Glomerular visceral epithelial cell (primary cell): ENCODE data around the gene NUDT14.

Source experiments
- DNase-seq: peaks from one replicate; pipeline ENCODE4 v3.0.0-alpha.2; 2016; ENCODE audit errors: extremely low spot score

The NUDT14 gene

DNA sequence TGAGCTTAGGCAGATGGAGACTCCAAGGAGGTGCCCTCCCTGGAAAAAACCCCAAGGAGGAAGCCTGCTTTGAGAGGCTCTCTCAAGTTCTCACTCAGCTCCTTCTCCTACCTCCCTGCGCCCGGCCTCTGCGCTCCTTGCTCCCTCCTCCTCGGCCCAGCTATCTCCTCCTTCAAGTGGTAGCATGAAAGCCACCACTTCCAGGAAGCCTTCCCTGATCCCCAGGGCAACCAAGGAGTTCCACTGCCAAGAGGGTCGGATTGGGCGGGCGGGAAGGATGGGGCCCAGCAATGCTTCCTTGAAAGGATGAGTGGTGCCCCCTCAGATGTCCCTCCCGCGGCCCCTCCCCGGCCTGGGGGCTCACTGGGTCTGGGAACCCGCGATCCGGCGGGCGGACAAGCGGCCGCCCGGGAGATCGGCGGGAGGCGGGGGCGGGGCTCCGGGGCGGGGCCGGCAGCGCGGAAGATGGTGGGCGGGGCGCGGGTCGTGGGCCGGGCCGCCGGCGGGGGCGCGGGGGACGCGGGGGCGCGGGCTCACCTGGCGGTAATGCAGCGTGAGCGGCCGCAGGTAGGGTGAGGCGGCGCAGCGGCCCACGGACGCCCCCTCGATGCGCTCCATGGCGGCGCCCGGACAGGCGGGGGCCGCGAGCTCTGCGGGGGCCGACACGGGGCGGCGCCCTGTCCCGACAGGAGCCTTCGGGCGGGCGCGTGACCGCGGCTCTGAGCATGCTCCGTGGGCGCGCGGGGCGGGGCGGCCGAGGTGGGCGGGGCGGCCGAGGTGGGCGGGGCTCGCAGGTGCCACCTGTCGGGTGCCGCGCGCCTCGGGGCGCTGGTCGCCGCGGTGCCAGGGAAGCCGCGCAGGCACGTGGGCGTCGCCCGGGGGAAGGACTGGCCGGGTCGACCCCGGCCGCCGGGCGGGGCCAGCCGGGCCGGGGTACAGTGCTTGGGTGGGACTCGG is at the start of gene NUDT14:
TSS of gene NUDT14 (minus strand) at position 721 of the 957 bp plus-strand sequence. CDS start at position 618, 103 bp downstream.
- peak; percentile 78 for DNase-seq

DNA sequence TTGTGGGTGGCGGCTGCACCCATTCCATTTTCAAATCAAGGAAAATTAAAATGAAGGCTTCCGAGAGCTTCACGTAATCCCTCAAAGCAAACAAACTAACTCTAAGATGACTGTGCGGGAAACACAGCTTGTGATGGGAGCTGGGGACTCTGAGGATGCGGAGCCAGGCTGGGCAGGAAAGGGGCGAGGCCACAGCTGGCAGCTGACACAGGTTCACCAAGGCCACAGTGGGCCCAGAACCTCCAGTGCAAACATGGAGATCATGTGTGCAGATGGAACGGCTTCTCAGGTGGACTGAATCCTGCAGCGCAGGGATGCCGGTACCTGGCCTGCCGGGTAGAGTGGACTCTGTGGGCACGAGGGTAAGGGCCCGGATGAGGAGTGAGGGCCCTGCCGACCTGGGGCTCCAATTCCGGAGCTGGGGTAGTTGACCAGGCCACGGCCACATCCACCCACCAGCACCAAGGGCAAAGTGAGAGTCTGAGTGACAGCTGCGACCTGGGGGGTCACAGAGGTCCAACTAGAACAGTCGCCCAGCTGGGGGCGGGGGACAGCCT is 48.1 kb upstream of the NUDT14 start:
- no peak for DNase-seq

DNA sequence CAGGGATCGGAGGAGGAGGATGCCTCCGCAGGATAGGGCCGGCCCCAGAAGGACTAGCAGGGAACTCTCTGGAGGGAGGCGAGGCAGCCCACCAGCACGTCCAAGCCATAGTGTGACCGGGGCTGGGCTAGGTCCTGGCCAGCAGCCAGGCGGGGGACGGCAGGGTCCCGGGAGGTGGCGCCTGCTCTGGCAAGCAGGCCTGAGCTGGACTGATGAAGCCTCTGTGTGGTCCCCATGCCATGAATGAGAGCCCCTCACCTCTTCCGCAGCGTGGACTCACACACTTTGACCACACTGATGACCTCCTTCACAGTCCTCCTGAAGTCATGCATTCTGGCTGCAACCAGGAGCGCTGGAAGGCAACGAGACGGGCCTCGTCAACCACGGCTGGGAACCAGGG is 47.5 kb upstream of the NUDT14 start:
- DNase-seq: no peak

DNA sequence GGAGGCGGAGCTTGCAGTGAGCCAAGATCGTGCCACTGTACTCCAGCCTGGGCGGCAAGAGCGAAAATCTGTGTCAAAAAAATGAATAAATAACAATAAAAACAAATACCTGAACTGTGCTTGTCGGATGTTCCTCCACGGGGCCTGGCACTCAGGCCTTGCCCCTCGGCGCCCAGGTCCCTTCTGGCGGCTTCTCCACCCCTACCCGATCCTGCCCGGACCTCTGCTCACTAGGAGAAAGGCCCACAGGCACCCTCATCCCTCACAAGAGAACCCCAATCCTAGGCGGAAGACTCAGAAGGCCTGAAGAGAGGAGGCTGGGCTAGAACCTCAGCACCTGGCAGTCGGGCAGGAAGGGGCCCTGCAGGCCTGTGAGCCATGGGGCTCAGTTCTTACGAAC is 46.2 kb upstream of the NUDT14 start:
- DNase-seq: no peak

DNA sequence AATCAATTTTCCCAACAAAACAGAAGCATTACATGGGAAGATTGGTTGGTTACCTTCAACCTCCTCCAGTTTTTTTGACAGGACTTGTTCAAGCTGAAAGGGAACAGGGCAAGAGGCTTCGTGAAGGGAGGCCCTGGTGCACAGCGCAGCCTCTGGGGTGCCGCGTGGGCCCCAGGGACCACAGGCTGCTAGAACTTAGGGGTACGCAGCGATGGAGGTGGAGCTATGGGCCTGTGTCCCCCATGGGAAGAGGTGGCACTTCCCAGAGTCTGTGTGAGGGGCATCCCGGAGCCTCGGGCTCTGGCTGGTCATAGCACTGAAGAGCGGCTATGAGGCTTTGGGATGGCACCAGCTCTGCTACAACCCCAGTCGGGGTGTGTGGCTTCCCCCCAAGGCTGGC is 45.1 kb upstream of the NUDT14 start:
- no peak for DNase-seq

DNA sequence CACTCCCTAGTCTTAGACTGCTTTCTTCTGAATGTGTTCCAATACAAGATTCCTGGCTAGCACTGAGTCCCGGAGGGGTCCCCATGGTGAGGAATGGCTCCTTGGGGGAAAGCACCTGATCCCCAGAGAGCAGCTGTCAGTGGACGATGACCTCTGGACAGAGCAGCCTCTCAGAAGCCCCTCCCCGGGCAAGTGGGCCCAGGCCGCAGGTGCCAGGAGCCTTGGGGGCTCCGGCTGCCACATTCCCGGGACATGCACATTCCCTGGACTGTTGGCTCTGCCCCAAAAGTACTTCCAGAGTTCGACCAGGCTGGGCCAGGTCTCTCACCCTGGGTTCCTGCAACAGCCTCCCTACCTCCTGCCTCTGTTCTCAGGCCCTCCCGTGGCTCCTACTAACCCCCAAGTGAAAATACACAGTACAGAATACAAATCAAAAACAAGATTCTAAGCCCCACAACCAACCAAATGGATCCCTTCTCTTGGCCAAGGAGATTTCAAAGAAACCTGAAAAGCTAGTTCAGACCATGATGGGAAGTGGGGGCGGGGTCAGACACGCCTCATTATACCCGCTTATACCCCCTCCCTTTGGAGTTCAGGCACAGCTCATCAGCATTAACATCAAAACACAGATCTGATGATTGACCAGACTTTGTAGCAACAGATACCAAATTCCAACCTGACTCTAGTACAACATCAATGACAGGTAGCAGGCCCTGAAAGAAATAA is 43.9 kb upstream of the NUDT14 start:
- no peak for DNase-seq

DNA sequence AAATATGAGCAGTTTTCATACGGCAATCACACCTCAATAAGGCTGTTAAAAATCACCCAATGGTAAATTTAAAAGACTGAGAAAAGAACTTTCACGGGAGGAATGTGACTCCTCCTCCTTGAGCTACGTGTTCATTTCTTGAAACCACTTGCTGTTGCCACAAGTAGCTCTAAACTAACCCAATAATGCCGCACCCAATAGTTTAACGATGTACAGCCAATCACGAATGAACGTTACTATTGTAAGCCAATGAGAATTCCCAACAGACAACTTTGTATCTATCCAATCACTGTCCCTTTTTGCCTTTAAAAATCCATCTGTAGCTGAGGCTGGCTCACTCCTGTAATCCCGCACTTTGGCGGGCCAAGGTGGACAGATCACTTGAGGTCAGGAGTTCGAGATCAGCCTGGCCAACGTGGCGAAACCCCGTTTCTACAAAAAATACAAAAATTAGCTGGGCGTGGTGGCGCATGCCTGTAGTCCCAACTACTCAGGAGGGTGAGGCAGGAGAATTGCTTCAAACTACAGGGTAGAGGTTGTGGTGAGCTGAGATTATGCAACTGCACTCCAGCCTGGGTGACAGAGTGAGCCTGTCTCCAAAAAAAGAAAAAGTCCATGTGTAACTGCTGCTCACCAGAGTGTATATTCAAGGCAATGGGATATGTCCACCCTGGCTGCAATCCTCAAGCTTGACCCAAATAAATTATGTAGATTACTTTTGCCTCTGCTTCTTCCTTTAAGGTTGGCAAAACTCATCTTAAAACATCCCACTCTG is 42.8 kb upstream of the NUDT14 start:
- DNase-seq: no peak

DNA sequence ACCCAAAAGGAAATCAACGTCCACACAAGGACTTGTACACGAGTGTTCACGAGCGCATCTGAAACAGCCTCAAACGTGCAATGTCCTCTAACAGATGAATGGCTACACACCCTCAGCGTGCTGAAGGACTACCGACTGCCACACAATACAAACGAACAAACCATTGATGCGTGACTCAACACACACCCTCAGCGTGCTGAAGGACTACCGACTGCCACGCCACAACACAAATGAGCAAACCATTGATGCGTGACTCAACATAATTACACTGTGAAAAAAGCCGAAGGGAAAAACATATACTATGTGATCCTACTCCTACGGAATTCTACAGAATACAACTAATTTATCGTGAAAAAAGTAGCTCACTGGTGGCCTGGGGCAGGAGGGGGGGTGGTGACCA is 42.1 kb upstream of the NUDT14 start:
- DNase-seq: no peak

DNA sequence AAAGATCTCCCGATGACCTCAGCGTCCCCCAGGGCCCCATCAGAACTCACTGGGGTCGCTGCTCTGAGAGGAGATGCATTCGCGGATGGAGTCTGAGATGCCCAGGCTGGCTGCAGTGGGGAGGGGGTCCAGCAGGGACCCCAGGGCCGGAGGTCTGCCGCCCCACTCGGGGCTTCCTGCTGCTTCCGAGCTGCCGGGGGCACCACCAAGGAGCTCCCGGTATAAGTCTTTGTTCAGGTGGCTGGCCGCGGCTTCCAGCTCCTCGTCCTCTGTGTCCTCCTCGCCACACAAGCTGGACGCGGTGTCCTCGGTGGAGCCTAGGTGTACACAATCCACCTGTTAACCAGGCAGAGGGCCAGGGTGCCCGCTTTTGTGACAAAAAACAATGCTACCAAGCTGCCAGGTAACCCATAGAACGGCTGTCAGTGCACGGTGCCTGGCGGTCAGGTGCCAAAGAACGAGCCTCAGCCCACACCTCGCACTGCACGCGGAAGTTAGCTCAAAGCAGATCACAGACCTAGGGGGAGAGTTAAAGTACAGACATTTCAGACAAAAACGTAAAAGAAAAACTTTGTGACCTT is 40.6 kb upstream of the NUDT14 start:
- no peak for DNase-seq

DNA sequence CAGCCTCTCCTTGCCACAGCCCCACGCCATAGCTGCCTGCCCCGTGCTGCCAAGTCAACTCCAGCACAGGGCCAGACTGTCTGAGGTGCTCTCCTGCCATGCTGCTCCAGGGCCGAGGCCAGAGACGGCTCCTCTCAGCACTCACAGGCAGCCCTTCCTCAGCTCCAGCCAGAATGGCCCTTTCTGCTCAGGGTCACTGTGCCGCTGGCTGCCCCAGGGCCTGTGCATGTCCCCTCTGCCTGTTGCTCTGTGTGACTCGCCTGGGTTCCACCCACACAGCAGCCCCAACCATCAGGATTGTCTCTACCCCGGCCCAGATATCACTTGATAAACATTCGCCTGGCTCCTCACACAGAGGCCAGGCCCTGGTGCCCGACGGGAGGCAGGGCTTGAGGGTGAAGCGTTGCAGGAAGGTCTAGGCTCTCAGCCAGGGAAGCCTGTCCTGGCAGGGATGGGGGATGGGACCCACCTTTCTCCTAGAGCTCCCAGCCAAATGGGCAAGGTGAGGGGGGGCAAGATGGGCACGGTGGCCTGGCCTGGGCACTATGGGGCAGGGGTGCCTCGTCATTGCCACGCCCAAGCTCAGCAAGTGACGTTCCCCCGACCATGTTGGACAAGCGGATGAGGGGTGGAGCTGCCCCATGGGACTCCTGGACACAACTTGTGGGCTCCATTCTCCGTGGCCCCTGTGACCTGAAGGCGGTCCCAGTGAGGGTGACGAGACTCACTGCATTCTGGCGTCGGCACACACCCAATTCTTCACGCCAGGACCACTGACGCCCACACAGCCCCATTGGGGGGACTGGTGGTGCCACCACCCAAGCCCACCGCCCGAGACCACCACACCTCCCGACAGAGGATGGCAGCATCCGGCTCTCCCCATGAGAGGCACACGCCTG is 39.8 kb upstream of the NUDT14 start:
- DNase-seq: no peak

DNA sequence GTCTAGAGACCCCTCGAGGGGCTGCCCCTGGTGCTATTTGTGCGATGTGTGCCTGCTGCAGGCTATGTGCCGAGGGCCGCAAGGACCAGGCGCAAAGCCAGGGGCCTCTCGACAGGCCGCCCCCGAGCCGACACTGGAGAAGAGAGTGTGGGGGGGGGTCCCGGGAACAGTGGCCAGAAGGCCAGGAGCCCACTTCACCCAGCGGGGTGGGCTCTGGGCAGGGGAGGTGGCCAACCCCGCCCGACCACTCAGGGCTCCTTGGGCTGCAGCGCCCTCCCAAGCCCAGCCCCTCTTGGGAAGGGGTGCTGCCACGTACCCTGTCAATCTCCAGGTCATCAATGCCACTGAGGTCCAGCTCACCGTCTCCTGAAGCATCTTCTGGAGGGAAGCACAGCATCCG is 38.6 kb upstream of the NUDT14 start:
- no peak for DNase-seq

DNA sequence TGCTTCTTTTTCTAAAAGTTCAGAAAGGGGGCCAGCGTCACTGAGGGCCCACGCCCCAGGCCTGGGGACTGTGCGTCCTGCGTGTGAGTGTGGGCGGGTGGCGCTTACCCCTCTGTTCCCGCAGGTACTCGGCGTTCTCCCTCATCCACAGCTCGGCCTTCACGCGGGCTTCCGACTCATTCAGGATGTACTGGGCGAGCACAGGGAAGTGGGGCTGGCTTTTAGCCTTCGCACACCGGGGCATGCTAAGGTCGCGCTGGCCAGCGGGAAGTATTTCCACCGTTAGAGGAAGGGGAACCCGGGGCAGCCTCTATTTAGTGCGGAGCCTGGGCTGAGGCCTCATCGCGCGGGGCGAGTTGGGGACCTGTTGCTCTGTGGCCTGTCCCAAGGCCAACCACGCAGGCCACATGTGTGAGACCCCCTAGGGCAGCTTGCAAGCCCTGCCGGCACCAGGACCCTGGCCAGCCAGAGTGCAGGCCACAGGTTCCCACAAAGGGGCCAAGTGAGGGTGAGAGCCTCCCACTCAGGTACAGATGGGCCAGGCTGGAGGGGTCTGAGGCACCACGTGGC is 38.0 kb upstream of the NUDT14 start:
- no peak for DNase-seq

DNA sequence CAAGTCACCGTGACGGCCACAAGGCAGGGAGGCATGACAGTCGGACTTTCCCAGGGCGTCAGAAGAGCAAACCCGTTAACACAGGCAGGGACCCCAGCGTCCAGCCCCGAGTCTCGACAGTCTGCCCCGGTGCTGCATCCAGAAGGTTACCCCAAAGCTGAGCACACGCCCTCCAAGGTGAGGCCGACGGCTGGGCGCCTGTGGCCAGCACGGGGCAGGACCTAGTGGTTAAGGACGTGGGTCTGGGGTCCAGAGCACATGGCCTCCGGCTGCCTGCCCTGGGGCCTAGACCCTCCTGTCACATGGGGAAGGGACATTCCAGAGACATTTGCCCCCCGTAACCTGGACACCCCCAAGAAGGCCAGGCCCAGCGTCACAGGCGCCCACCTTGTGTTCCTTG is 37.5 kb upstream of the NUDT14 start:
- DNase-seq: no peak

DNA sequence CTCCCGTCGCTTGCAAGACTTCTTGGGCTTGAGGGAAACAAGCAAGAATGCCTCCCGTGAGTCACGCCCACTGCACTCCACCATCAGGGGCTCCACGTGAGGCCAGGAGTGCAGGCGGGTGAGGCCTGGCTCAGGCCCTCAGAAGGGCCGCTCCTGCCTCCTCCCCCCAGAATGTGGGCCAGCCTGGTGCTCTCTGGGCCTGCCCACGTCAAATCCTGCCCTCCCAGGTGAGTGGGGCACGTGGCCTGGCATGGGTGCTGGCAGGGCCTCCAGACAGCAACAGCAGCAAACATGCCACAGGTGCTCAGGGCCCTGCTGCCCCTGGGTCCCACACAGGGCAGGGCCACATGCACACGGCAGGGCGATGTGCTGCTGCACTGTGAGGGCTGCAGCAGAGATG is 36.7 kb upstream of the NUDT14 start:
- DNase-seq: no peak

DNA sequence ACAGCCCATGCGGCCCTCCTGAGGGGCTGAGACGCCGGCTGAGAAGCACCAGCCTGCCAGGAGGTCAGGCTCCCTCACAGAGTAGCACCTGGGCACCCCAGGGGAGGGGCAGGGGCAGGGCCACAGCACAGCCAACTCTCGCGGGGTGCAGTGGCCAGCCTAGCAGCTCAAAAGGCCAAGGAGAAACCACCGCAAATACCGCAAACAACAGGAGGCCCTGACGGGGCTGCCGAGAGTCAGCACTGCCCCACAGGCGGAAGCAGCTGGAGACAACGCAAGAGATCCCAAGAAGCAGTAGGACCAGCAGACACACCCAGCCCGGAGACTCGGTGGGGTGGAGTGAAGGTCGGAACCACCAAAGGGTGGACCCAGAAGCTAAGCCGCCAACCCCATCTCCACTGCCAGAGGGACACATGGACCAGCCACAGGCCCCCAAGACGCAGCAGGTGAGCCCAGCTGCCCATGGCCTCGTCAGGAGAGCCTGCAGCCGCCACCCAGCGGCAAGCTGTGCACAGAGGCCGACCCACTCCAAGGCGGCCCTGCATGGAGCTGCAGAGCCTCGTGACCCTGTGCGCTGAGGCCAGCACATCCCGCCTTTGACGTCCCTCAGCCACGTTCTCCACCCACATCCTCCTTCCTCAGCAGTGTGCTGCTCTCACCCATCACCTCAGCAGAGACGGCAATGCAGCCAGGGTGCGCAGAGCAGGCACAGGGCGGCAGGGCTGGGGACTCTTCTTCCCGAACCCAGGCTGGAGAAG is 35.6 kb upstream of the NUDT14 start:
- DNase-seq: no peak

DNA sequence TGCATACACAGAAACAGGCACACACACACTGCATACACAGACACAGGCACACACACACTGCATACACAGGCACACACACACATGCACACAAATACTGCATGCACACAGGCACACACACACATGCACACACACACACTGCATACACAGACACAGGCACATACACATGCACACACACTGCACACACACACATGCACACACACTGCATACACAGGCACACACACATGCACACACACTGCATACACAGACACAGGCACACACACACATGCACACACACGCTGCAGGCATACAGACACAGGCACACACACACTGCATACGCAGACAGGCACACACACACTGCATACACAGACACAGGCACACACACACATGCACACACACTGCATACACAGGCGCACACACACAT is 34.5 kb upstream of the NUDT14 start:
- DNase-seq: no peak

DNA sequence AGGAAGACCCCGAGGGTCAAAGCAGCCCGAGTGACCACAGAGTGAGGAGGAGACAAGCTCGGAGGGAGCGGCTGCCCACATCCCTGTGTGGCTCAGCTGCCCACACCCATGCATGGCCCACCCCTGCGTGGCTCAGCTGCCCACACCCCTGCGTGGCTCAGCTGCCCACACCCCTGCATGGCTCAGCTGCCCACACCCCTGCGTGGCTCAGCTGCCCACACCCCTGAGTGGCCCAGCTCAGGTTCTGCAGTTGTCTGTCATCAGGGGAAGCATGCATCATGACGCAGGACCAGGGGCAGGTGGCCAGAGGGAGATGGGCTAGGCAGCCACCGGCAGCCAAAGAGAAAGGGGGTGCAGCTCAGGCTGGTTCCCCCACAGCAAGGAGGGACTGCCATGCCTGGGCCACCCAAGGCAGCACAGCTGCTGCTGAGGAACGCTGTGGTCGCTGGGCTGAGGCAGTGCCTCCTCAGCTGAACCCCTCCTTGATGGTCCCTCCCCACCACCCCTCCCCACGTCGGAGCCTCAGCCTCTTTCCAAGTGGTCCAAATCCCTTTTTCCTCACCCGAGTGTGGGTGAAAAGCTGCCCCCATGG is 33.3 kb upstream of the NUDT14 start:
- no peak for DNase-seq

DNA sequence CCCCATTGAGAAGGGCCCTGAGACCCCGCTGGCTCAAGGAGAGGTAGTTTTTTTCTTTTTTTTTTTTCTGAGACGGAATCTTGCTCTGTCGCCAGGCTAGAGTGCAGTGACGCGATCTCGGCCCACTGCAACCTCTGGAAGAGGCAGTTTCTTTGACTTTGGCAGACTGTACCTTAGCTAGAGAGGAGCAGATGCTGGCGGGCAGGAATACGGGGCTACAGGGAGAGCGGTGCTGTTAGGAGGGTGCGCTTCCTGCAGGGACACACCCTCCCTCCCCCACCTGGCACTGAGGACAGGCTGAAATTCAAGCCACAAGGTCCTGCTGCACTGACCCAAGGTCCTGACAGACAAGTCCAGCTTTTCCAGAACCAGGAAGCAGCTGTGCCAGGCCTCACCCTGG is 32.2 kb upstream of the NUDT14 start:
- no peak for DNase-seq
